Measurements from ENCODE around the gene ZBTB34. TPM values are rescaled to one million over a fixed set of nuclear protein-coding genes. Genes with fewer than 3 reads are reported as not detected.

ZBTB34 gene
- polyA plus RNA-seq, 1 donor from 2014 or later, result 19.5 TPM

DNA sequence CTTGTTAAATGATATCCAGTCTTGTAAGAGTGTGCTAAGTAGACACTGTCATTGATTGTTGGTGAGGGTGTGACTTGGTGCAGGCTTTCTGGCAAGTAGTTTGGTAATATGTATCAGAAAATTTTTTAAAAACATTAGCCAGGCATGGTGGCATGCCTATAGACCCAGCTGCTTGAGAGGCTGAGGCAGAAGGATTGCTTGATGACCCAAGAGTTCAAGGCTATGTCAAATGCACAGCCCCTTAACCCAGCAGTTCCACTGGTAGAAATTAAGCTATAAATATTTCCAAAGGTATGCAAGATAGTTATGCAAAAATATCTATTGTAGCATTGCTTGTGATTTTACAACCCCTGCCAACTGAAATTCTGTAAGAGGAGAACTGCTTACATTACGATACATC lies 31.4 kb upstream of the ZBTB34 start:
- H3K9me3 ChIP-seq (ENCODE audit: low read length), result no peaks in the 10 kb centered on the region
- no peaks in the 10 kb centered on the region for H3K9me2 ChIP-seq (ENCODE audit: insufficient read depth, low read length)
- no peak overlapping the region for H3K4me2 ChIP-seq (ENCODE audit: low read length)
- H3K36me3 ChIP-seq (ENCODE audit: insufficient read depth, low read length), result no peaks in the 10 kb centered on the region
- no peaks in the 10 kb centered on the region for H3K27me3 ChIP-seq (ENCODE audit: insufficient read depth, low read depth, low read length)
- H2AFZ ChIP-seq (ENCODE audit: low read depth, low read length), result no peak overlapping the region
- no peak overlapping the region for H3K27ac ChIP-seq (ENCODE audit: low read length)
- no peaks in the 10 kb centered on the region for H4K20me1 ChIP-seq (ENCODE audit: insufficient read depth)
- H3K9ac ChIP-seq (ENCODE audit: low read length), result no peak overlapping the region
- peaks cover 7% of the 10 kb centered on the region for H3K79me2 ChIP-seq (replicated peaks; ENCODE audit: insufficient read depth, low read length)
- H3K4me3 ChIP-seq (ENCODE audit: low read length), result no peak overlapping the region
- TF ChIP-seq POLR2AphosphoS5 (IDR thresholded peaks at IDR 0.05) (no peak), MXI1 (conservative IDR thresholded peaks at IDR 0.05; ENCODE audit: poor library complexity, severe bottlenecking) (no peak), TAF1 (IDR thresholded peaks at IDR 0.05; ENCODE audit: low read depth) (no peak), RAD21 (conservative IDR thresholded peaks at IDR 0.05) (no peak), EP300 (conservative IDR thresholded peaks at IDR 0.05; ENCODE audit: poor library complexity, severe bottlenecking) (no peak), EZH2 (IDR thresholded peaks at IDR 0.05; ENCODE audit: borderline replicate concordance, insufficient read depth, low read length, poor library complexity, severe bottlenecking) (no peak), SMC3 (conservative IDR thresholded peaks at IDR 0.05; ENCODE audit: poor library complexity) (no peak)
- TF ChIP-seq, protein P1, sequence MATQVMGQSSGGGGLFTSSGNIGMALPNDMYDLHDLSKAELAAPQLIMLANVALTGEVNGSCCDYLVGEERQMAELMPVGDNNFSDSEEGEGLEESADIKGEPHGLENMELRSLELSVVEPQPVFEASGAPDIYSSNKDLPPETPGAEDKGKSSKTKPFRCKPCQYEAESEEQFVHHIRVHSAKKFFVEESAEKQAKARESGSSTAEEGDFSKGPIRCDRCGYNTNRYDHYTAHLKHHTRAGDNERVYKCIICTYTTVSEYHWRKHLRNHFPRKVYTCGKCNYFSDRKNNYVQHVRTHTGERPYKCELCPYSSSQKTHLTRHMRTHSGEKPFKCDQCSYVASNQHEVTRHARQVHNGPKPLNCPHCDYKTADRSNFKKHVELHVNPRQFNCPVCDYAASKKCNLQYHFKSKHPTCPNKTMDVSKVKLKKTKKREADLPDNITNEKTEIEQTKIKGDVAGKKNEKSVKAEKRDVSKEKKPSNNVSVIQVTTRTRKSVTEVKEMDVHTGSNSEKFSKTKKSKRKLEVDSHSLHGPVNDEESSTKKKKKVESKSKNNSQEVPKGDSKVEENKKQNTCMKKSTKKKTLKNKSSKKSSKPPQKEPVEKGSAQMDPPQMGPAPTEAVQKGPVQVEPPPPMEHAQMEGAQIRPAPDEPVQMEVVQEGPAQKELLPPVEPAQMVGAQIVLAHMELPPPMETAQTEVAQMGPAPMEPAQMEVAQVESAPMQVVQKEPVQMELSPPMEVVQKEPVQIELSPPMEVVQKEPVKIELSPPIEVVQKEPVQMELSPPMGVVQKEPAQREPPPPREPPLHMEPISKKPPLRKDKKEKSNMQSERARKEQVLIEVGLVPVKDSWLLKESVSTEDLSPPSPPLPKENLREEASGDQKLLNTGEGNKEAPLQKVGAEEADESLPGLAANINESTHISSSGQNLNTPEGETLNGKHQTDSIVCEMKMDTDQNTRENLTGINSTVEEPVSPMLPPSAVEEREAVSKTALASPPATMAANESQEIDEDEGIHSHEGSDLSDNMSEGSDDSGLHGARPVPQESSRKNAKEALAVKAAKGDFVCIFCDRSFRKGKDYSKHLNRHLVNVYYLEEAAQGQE (IDR thresholded peaks at IDR 0.05; ENCODE audit: borderline replicate concordance), result no peak
- TF ChIP-seq, protein P2, sequence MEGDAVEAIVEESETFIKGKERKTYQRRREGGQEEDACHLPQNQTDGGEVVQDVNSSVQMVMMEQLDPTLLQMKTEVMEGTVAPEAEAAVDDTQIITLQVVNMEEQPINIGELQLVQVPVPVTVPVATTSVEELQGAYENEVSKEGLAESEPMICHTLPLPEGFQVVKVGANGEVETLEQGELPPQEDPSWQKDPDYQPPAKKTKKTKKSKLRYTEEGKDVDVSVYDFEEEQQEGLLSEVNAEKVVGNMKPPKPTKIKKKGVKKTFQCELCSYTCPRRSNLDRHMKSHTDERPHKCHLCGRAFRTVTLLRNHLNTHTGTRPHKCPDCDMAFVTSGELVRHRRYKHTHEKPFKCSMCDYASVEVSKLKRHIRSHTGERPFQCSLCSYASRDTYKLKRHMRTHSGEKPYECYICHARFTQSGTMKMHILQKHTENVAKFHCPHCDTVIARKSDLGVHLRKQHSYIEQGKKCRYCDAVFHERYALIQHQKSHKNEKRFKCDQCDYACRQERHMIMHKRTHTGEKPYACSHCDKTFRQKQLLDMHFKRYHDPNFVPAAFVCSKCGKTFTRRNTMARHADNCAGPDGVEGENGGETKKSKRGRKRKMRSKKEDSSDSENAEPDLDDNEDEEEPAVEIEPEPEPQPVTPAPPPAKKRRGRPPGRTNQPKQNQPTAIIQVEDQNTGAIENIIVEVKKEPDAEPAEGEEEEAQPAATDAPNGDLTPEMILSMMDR (IDR thresholded peaks at IDR 0.05; ENCODE audit: poor library complexity, severe bottlenecking), result no peak
- H3F3A ChIP-seq (ENCODE audit: insufficient read depth, low read length, poor library complexity, severe bottlenecking), result no peaks in the 10 kb centered on the region

DNA sequence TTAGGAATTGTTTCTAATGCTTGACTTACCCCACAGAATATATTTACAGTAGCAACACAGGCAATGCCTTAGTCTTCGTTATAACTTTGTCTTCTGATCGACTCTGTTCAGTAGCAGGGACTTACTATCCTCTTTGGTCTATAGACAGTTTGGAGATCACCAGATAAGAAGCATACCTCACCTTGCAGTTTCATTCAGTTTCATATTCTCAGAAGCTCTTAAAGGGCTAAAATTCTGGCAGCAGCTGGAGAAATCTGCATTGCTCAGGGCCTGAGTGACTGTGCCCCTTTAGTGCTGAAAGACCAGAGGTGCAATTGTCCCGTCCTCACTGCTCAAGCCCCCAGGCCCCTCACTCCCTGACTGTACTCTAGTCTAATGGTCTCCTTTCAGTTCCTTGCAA lies 29.6 kb upstream of the ZBTB34 start:
- Histone ChIP-seq H3K9me3 (ENCODE audit: low read length) (no peaks in the 10 kb centered on the region), H3K27ac (ENCODE audit: low read length) (no peak overlapping the region), H3K27me3 (ENCODE audit: insufficient read depth, low read depth, low read length) (no peaks in the 10 kb centered on the region), H3K9ac (ENCODE audit: low read length) (no peak overlapping the region), H3K79me2 (replicated peaks; ENCODE audit: insufficient read depth, low read length) (peaks cover 10% of the 10 kb centered on the region), H3K4me3 (ENCODE audit: low read length) (no peak overlapping the region), H3K36me3 (ENCODE audit: insufficient read depth, low read length) (no peaks in the 10 kb centered on the region), H2AFZ (ENCODE audit: low read depth, low read length) (no peak overlapping the region), H3K4me2 (ENCODE audit: low read length) (no peak overlapping the region), H4K20me1 (ENCODE audit: insufficient read depth) (no peaks in the 10 kb centered on the region), H3K9me2 (ENCODE audit: insufficient read depth, low read length) (no peaks in the 10 kb centered on the region), H3F3A (ENCODE audit: insufficient read depth, low read length, poor library complexity, severe bottlenecking) (no peaks in the 10 kb centered on the region)
- TF ChIP-seq EZH2 (IDR thresholded peaks at IDR 0.05; ENCODE audit: borderline replicate concordance, insufficient read depth, low read length, poor library complexity, severe bottlenecking) (no peak), SMC3 (conservative IDR thresholded peaks at IDR 0.05; ENCODE audit: poor library complexity) (no peak), EP300 (conservative IDR thresholded peaks at IDR 0.05; ENCODE audit: poor library complexity, severe bottlenecking) (no peak), TAF1 (IDR thresholded peaks at IDR 0.05; ENCODE audit: low read depth) (no peak), POLR2AphosphoS5 (IDR thresholded peaks at IDR 0.05) (no peak)
